Measurements from ENCODE around the gene ACOT8.
A peak's percentile ranks its signal among the peaks of the same experiment; 100 is the strongest.

The ACOT8 gene

GRCh38 chr20:45796337-45797065 lies 60.7 kb downstream of the ACOT8 start:
- H3K79me2 ChIP-seq (ENCODE audit: low read length): peaks cover 13% of the 10 kb centered on the region
- H3F3A ChIP-seq (ENCODE audit: insufficient read depth, low read length): peaks cover 6% of the 10 kb centered on the region
- no peak overlapping the region for H3K27ac ChIP-seq (ENCODE audit: low read length)
- H3K4me1 ChIP-seq (ENCODE audit: low read length): peaks cover 5% of the 10 kb centered on the region; the same call in 1 of the 2 replicates
- no peak overlapping the region for H3K4me2 ChIP-seq (ENCODE audit: low read depth, low read length)
- TF ChIP-seq EZH2phosphoT487 (IDR thresholded peaks at IDR 0.05; ENCODE audit: low read length) (no peak), EZH2 (optimal IDR thresholded peaks at IDR 0.05; ENCODE audit: low read depth, low read length) (no peak), CTCF (IDR thresholded peaks at IDR 0.05; ENCODE audit: low read length) (no peak)
- H3K36me3 ChIP-seq (replicated peaks; ENCODE audit: insufficient read depth, low read length): no peaks in the 10 kb centered on the region
- H3K4me3 ChIP-seq (ENCODE audit: low read length): no peak overlapping the region
- H3K9me2 ChIP-seq (replicated peaks; ENCODE audit: insufficient read depth, low read length): no peaks in the 10 kb centered on the region
- no peak overlapping the region for H2AFZ ChIP-seq (ENCODE audit: low read length)
- no peak for DNase-seq
- H3K9ac ChIP-seq (ENCODE audit: low read length): no peak overlapping the region
- 0 out of 2 replicates have a peak, but pooled peaks cover 4% of the 10 kb centered on the region for H4K20me1 ChIP-seq (ENCODE audit: insufficient read depth, low read length)
- H3K9me3 ChIP-seq (replicated peaks; ENCODE audit: insufficient read depth, low read length): no peaks in the 10 kb centered on the region
- no peaks in the 10 kb centered on the region for H3K27me3 ChIP-seq (replicated peaks; ENCODE audit: insufficient read depth, low read length)

GRCh38 chr20:45792317-45793118 lies 64.7 kb downstream of the ACOT8 start:
- Histone ChIP-seq H3K9me3 (replicated peaks; ENCODE audit: insufficient read depth, low read length) (no peaks in the 10 kb centered on the region), H3K4me3 (ENCODE audit: low read length) (peak overlapping the region; percentile 93), H3K27ac (ENCODE audit: low read length) (peak overlapping the region; percentile 55; the same call in 1 of the 2 replicates), H4K20me1 (ENCODE audit: insufficient read depth, low read length) (no peaks in the 10 kb centered on the region), H3K79me2 (ENCODE audit: low read length) (peaks cover 13% of the 10 kb centered on the region), H3K36me3 (replicated peaks; ENCODE audit: insufficient read depth, low read length) (no peaks in the 10 kb centered on the region), H3F3A (ENCODE audit: insufficient read depth, low read length) (no peaks in the 10 kb centered on the region), H3K4me1 (ENCODE audit: low read length) (peaks cover 5% of the 10 kb centered on the region; the same call in 1 of the 2 replicates), H3K9ac (ENCODE audit: low read length) (peak overlapping the region; percentile 97), H3K4me2 (ENCODE audit: low read depth, low read length) (peak overlapping the region; percentile 67), H2AFZ (ENCODE audit: low read length) (peak overlapping the region; percentile 99), H3K9me2 (replicated peaks; ENCODE audit: insufficient read depth, low read length) (no peaks in the 10 kb centered on the region), H3K27me3 (replicated peaks; ENCODE audit: insufficient read depth, low read length) (no peaks in the 10 kb centered on the region)
- DNase-seq: no peak
- TF ChIP-seq EZH2 (optimal IDR thresholded peaks at IDR 0.05; ENCODE audit: low read depth, low read length) (no peak), CTCF (IDR thresholded peaks at IDR 0.05; ENCODE audit: low read length) (no peak), EZH2phosphoT487 (IDR thresholded peaks at IDR 0.05; ENCODE audit: low read length) (no peak)

Measured in MM.1S (cell line).